ENCODE measurements around the gene HLA-DMA. TPM values are rescaled to one million over a fixed set of nuclear protein-coding genes. Genes with fewer than 3 reads are reported as not detected.
A peak's percentile ranks its signal among the peaks of the same experiment; 100 is the strongest.

The HLA-DMA gene
- polyA plus RNA-seq, 1 experiment, result 7.1 TPM

DNA sequence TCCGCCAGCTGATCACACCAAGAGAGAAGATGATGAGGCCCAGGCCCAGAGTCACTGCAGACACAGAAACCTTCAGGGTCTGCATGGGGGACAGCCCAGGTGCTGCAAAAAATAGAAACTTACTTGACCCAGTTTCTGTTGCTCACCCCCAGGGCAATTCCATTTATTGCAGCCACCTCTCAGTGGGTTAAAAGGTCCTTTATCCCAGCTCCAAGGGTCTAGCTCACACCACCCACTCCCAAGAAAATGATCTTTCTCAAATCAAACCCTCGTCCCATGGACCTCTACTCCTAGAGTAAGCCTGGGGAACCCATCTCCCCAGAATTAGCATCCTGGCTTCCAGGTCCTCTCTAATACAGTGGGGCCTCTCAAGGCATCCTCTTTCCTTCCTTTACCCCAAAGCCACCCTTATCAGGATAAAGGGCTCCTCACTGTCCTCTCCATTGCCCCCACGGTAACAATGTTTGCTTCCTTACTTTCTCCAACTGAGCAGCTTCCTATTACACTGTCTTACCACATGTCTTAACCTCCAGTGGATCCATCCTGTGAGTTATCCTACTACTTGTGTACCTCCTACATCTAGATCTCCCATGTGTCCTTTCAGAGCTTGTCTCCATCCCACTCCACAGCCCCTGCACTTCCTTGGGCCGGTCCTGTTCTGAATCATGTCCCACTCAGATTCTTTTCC lies 17.2 kb downstream of the HLA-DMA start:
- POLR2A ChIA-PET, result interaction anchor here (3.6 kb wide), 1 partner anchor 37 kb away, joined by 48 read pairs; no protein-coding TSS in a partner anchor
- CTCF ChIA-PET, result interaction anchor here (0.9 to 5.2 kb wide), 4 partner anchors 17 to 50 kb away, joined by 3 to 144 read pairs (median 26); partner anchors contain the start of gene HLA-DMA
- TF ChIP-seq, protein P1, sequence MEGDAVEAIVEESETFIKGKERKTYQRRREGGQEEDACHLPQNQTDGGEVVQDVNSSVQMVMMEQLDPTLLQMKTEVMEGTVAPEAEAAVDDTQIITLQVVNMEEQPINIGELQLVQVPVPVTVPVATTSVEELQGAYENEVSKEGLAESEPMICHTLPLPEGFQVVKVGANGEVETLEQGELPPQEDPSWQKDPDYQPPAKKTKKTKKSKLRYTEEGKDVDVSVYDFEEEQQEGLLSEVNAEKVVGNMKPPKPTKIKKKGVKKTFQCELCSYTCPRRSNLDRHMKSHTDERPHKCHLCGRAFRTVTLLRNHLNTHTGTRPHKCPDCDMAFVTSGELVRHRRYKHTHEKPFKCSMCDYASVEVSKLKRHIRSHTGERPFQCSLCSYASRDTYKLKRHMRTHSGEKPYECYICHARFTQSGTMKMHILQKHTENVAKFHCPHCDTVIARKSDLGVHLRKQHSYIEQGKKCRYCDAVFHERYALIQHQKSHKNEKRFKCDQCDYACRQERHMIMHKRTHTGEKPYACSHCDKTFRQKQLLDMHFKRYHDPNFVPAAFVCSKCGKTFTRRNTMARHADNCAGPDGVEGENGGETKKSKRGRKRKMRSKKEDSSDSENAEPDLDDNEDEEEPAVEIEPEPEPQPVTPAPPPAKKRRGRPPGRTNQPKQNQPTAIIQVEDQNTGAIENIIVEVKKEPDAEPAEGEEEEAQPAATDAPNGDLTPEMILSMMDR (IDR thresholded peaks at IDR 0.05; ENCODE audit: low read depth, low read length), result no peak
- no peak overlapping the region for H3K27ac ChIP-seq (ENCODE audit: low read depth, low read length)
- no peaks in the 10 kb centered on the region for H3K9me3 ChIP-seq (ENCODE audit: control insufficient read depth, insufficient read depth, low read length)
- H3K27me3 ChIP-seq (ENCODE audit: control insufficient read depth, insufficient read depth, low read length), result peaks cover 23% of the 10 kb centered on the region
- no peak overlapping the region for H3K4me3 ChIP-seq (ENCODE audit: low read depth, low read length)
- DNase-seq (ENCODE audit: low read depth, low spot score), result no peak

DNA sequence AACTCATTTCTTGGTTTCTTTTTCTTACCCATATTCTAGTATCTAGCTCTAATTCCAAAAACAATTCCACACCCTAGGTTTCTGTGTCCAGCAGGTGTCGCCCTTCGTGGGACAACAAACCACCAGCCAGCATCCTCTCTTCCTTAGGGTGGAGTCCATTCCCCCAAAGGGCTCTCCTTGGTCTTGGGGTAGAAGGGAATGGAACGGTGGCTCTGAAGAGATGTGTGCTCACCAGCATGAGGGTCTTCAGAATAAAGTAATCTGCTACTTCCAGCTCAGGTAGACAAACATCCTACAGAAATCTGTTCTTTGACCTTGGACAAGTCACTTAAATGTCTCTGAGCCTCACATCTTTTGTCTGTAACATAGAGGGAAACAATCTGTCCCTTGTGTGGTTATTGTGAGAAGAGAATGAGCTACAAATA lies 19.2 kb downstream of the HLA-DMA start:
- Histone ChIP-seq H3K27me3 (ENCODE audit: control insufficient read depth, insufficient read depth, low read length) (peaks cover 25% of the 10 kb centered on the region), H3K4me3 (ENCODE audit: low read depth, low read length) (no peak overlapping the region), H3K27ac (ENCODE audit: low read depth, low read length) (no peak overlapping the region), H3K9me3 (ENCODE audit: control insufficient read depth, insufficient read depth, low read length) (no peaks in the 10 kb centered on the region)
- TF ChIP-seq, protein P1 (IDR thresholded peaks at IDR 0.05; ENCODE audit: low read depth, low read length), result peak; percentile 82
- DNase-seq (ENCODE audit: low read depth, low spot score), result peak; percentile 56
- ChIA-PET POLR2A (interaction anchor here (0.6 to 3.6 kb wide), 4 partner anchors 21 to 51 kb away, joined by 4 to 48 read pairs (median 8); no protein-coding TSS in a partner anchor), CTCF (interaction anchor here (0.5 to 5.2 kb wide), 54 partner anchors 8 to 555 kb away, joined by 3 to 252 read pairs (median 9); partner anchors contain the start of genes BRD2, HLA-DMA, HSD17B8 and TAP2)

GRCh38 chr6:32932132-32932868 lies 20.6 kb downstream of the HLA-DMA start:
- H3K4me3 ChIP-seq (ENCODE audit: low read depth, low read length), result no peak overlapping the region
- H3K27me3 ChIP-seq (ENCODE audit: control insufficient read depth, insufficient read depth, low read length), result peaks cover 16% of the 10 kb centered on the region
- ChIA-PET CTCF (interaction anchor here (0.8 to 5.2 kb wide), 14 partner anchors 11 to 94 kb away, joined by 4 to 252 read pairs (median 34); partner anchors contain the start of genes BRD2, HLA-DMA and TAP2), POLR2A (interaction anchor here (0.8 to 3.6 kb wide), 2 partner anchors 40 kb away, joined by 4 to 48 read pairs; no protein-coding TSS in a partner anchor)
- no peaks in the 10 kb centered on the region for H3K9me3 ChIP-seq (ENCODE audit: control insufficient read depth, insufficient read depth, low read length)
- no peak overlapping the region for H3K27ac ChIP-seq (ENCODE audit: low read depth, low read length)
- TF ChIP-seq, protein P1 (IDR thresholded peaks at IDR 0.05; ENCODE audit: low read depth, low read length), result no peak
- DNase-seq (ENCODE audit: low read depth, low spot score), result peak; percentile 37

- peaks cover 9% of the 10 kb centered on the region for H3K27me3 ChIP-seq (ENCODE audit: control insufficient read depth, insufficient read depth, low read length)
- no peaks in the 10 kb centered on the region for H3K9me3 ChIP-seq (ENCODE audit: control insufficient read depth, insufficient read depth, low read length)
- ChIA-PET POLR2A (no interaction called here), CTCF (interaction anchor here (1.3 to 5.2 kb wide), 8 partner anchors 22 to 92 kb away, joined by 4 to 252 read pairs (median 28); partner anchors contain the start of genes HLA-DMA and TAP2)
- TF ChIP-seq, protein P1 (IDR thresholded peaks at IDR 0.05; ENCODE audit: low read depth, low read length), result no peak
- H3K27ac ChIP-seq (ENCODE audit: low read depth, low read length), result no peak overlapping the region
- H3K4me3 ChIP-seq (ENCODE audit: low read depth, low read length), result no peak overlapping the region
- DNase-seq (ENCODE audit: low read depth, low spot score), result no peak
Observed at GRCh38 chr6:32931211-32931610, 21.7 kb downstream of the HLA-DMA start.

Data from AG04450 (cell line).